HG03521 (cell line): ENCODE results near the gene MTUS2.

Source experiments
- ATAC-seq: cut with Tn5 transposase; IDR thresholded peaks from one replicate; pipeline ENCODE4 v1.9.1; 2021; ENCODE audit warnings: mild to moderate bottlenecking, moderate library complexity; ENCODE audit not compliant: unreplicated experiment

MTUS2 gene

DNA sequence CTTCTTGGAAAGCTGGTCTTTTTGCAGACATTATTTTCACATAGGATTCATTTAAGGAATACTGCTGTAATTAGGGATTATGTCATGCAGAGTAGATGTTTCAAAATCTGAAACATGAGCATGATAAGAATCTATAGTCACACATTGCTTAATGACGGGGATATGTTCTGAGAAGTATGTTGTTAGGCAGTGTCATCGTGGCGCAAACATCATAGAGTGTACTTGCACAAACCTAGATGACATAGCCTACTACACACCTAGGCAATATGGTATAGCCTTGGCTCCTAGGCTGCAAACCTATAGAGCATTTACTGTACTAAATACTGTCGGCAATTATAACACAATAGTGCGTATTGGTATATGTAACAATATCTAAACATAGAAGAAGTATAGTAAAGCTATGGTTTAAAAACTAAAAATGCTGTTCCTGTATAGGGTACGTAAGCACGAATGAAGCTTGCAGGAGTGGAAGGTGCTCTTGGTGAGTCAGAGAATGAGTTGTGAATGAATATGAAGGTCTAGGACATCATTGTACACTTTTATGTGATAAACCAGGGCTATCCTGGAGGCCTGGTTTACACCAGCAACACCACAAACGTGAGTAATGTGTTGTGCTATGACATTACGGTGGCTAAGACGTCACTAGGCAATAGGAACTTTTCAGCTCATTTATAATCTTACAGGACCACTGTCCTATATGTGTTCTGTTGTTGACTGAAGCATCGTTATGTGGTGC is 283.1 kb downstream of the MTUS2 start:
- no peak for ATAC-seq

DNA sequence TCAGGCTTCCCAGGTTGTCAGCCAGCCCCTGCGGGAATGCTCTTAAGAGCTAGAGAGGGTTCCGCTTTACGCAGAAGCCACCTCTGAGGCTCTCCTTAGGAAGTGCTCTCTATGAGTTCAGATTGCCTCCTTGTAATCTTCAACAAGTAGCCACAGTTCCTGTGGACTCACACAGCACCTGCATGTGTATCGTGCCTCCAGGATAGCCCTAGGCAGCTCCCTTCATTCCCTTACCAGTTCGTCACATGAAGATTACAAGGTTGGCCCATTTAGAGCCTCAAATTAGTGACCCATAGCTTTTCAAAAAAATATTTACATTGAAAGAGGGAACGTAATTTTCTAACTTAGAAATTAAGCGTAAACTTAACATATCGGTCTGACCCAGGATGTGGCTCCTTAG is 284.3 kb downstream of the MTUS2 start:
- ATAC-seq, result no peak

- no peak for ATAC-seq
Observed at GRCh38 chr13:29105779-29106178, 285.6 kb downstream of the MTUS2 start.

DNA sequence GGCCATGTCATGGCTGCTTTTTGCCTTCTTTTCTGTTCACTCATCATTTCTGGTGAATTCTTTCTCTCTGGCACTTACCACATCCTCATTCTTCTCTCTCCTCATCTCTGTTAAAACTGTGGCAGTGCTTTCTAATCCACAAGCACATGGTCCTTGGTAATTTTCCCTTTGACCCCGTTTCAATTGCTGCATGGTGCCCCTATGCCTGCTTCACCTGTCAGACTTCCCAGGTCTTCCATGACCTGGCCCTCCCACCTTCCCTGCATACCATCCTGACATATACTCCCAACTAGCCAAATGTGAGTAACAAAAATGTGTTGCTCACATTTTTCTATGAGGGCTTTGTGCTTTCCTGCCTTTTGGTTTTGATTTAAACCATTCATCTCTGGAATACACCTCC is 286.5 kb downstream of the MTUS2 start:
- no peak for ATAC-seq

GRCh38 chr13:29108068-29108786 is 288.1 kb downstream of the MTUS2 start:
- no peak for ATAC-seq

DNA sequence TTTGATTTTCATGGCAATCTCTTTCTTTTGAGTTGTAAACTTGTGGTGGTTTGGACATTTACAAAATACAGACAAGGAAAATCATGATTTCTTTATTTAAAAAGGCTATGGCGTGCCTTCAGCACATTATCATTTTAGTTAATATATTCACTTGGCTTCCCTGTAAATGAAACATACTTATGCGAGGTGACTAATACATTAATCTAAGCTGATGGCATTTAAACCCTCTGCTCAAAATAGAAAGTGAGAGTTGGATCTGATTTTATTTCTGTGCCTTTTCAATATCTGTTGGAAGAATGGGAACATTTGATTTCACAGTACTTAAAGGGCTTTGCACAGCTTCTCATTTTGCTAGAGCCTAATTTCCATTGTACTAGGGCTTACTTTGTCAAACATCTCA is 289.8 kb downstream of the MTUS2 start:
- ATAC-seq, result no peak

- ATAC-seq, result no peak
Observed at GRCh38 chr13:29111446-29111845, 291.3 kb downstream of the MTUS2 start.

- ATAC-seq, result no peak
Observed at GRCh38 chr13:29115842-29116241, 295.7 kb downstream of the MTUS2 start.

DNA sequence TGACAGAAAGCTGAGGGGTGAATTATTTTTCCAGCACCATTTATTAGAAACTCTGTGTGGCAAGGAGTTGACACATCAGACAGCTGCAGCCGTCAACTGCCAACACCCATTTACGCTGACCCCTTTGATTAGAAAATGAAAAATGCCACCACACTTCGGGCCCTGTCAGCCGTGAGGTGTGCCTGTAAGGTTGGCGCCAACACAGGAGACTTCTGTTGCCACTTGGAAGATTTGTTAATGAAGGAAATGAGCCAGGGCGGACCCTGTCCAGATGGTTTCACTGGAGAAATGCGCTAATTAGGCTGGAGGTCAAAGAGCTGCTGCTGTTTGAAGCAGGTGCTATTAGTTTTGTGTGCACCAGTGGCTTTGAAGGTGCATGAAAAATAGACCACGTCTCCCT is 297.5 kb downstream of the MTUS2 start:
- ATAC-seq, result no peak

DNA sequence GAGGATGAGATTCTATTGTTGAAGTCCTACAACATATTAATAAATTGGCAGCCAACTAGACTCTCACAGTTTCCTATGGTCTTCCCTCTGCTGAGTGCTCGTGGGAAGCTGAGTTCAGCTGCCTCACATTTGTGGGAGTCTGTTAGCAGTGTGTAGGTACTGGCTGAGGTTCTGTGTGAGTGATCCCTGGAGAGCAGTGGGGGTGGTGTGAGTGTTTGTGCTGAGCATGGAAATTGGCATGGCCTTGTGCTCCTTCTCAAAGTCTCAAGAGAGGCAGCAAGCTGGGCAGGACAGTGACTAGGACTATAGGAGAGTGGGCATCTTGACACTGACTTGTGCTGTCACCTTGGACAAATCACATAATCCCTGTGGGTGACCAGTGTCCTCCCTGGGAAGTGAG is 298.3 kb downstream of the MTUS2 start:
- ATAC-seq, result no peak

DNA sequence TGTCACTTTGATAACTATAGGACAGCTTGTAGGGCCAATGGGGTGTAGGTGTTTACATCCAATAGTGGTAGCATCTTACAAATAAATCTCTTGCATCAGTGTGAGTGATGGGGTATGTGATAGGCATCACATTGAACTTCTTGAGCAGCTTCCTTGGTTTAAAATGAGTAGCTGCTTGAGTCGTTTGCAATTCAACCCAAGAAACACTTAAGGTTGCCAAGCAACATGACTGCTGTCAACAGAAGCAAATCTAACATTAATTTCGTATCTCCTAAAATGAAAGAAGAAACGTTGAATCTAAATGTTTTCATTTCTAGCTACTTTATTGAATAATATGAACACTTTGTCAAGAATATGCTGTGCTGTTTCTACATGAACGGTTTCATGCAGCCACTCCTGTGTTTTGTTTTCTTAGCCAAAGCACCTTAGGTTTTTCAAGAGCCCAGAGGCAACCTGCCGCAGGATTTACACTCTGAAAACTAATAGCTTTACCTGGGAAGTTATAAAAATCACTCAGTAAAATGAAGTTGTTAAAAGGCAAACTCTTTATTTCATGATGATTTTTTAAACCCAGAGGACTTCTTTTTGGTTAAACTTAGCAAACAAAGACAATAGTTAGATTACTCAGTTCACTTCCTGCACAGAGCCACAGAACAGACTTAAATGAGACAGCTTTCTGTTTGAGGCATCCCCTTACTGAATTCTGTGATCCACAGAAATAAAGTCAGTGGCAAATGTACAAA is 305.2 kb downstream of the MTUS2 start:
- peak; percentile 54 for ATAC-seq

- ATAC-seq, result peak; percentile 67
Observed at GRCh38 chr13:29125934-29126424, 305.8 kb downstream of the MTUS2 start.

- ATAC-seq, result no peak
Observed at GRCh38 chr13:29129616-29130015, 309.5 kb downstream of the MTUS2 start.

- ATAC-seq, result no peak
Observed at GRCh38 chr13:29131159-29131558, 311.0 kb downstream of the MTUS2 start.

- ATAC-seq, result no peak
Observed at GRCh38 chr13:29131881-29132668, 311.9 kb downstream of the MTUS2 start.

GRCh38 chr13:29136341-29136740 is 316.2 kb downstream of the MTUS2 start:
- no peak for ATAC-seq

DNA sequence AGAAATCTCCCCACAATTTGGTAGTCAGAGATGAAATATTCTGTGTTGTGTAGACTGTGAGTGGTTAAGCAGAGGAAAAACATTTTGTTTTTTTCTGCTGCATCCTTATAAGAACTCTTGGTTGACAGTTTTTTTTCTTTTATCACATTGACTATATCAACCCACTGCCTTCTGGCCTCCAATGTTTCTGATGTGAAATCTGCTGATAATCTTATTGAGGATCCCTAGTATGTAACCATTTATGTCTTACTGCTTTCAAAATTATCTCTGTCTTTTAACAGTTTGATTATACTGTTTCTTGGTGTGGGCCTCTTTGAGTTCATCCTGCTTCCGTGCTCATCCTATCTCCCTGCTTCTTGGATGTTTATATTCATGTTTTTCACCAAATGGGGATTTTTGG is 316.9 kb downstream of the MTUS2 start:
- ATAC-seq, result no peak

DNA sequence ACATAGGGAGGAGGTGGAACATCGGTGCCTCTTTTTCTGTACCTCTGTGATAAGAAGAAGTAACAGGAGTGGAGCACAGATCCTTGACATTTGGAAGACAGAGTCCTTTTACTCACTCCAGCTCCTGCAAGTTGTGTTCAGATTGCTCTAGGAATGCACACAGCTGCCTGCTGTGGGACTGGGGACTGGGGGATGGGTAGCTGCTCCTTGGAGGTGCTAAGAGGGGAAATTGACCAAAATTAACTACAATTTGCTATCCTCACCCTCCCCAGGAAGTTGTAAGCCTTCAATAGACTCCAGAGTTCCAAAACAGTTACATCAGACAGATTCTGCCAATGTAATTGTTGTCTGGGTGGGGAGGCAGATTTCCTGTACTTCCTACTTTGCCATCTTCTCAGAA is 317.9 kb downstream of the MTUS2 start:
- ATAC-seq, result no peak

- ATAC-seq, result no peak
Observed at GRCh38 chr13:29140277-29140676, 320.1 kb downstream of the MTUS2 start.

DNA sequence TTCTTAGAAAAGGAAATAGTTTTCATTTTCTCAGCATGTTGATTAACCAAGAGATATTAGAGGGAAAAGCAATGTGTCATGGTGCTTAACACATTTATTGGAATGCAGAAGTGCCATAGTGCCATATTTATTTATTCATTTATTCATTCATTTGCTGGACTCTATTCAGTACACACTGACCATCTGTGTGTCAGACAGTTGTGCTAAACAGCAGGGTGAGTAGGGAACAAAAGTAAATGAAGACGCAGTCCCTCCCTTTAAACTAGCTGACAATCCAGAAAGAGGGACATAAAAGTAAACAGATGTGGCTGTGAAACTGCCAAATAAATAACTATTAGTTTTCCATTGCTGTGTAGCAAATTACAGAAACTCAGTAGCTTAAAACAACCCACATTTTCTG is 323.7 kb downstream of the MTUS2 start:
- no peak for ATAC-seq

DNA sequence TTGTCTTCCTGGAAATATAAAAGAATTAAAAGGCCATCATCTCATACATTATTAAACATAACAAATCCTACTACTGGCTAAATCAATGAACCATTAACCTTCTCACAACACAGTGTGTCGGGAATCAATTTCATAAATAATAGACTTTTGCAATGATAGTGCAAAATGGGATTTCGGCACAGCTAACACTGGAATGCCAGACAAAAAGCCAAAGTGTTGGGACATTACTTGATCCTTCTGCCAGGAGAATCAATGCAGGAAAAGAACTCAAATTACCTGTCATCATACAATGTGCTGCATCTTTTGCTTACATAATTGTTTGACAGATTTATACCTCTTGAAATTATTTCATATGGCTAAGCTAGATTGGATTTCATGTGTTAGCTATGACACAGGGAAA is 334.3 kb downstream of the MTUS2 start:
- ATAC-seq, result no peak
